ENCODE measurements around the gene RNF130.

RNF130 gene

DNA sequence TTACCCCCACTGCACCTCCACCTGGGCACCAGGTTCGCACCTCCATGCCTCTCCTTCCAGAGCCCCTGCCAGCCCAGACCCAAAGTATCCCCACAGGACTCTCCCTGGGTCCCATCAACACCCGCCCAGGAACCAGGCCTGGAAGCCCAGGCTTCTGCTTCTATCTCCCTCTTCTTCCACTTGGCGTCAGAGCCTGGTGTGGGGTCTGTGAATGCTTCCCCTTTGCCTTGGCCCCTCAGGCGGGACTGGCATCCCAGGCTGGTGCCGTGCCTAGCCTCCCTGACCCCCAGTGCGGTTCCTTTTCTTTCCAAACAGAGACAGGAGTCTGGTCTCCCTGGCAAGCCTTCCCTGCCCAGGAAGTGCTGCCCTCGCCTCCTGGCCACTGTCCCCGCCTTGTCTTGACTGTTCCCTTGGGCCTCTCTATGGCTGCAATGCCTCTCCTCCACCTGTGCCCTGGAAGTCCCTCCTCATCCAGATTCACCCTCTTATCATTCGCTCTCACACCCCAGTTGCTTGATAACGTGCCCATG, 156.1 kb downstream of the RNF130 start:
- DNase-seq (ENCODE audit: low read depth): no peak

DNA sequence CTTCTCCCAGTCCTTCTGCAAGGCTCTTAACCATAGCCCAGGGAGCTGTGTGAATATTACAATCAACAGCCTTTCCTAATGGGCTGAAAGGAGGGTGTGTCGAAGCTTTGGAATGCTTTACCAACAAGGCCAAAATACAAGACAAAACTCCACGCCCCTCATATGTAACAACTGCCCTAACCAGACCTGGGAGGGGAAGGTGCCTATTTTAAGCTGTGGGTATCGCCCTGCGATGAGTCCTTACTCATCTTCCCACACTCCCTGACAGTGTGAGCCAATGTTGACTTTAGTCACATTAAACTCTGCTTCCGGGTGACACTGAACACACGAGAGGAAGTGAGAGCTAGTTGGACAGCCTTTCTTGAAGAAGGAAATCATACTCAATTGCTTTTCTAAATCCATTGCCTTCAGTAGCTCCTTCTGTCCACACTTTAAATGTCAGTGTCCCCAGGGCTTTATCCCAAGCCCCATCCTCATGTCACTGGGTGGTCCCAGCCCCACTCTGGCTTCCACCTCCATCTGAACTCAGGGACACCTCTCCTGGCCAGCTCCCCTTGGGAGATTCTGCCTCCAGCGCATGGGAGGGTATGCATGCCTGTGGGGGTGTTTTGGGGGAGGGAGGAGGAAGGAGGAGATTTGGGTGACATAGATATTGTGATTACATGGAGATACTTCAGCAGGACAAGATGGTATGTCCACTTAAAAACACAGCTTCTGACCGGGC, 157.4 kb downstream of the RNF130 start:
- DNase-seq (ENCODE audit: low read depth): no peak

DNA sequence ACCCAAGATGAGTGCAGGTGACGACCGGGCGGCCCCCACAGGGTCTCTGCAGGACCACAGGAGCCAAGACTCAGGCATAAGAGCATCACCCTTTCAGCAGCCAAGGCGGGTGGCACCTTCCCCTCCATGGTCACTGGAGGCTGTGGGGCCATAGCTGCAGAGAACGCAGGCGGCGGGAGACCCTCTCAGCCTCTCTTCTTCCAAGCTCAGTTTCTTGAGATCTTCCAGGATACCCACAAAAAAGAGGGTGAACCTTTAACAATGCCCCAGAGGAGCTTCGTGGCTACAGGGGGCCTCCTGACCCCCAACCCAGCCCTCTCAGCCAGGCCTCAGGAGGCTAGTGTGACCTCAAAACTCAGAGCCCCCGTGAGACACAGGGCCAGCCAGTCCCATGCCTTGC, 158.1 kb downstream of the RNF130 start:
- no peak for DNase-seq (ENCODE audit: low read depth)

DNA sequence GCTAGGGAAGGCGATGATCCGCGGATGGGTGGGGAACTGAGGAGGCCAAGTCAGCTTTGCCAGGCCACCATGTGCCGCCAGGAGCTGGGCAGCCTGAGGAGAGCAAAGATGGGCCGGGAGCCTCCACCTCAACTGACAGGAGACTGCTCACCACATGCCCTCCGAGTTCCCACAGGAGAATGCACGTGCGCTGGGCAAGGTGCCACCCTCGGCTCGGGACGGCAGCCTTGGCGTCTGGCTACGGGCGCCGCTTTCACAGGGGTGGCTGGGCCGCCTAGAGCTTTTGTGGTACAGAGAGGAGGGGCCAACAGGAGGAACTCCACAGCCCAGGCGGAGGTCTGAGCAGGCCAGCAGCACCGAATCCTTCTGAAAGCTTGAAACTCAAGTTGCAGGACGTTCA, 158.6 kb downstream of the RNF130 start:
- DNase-seq (ENCODE audit: low read depth): no peak

DNA sequence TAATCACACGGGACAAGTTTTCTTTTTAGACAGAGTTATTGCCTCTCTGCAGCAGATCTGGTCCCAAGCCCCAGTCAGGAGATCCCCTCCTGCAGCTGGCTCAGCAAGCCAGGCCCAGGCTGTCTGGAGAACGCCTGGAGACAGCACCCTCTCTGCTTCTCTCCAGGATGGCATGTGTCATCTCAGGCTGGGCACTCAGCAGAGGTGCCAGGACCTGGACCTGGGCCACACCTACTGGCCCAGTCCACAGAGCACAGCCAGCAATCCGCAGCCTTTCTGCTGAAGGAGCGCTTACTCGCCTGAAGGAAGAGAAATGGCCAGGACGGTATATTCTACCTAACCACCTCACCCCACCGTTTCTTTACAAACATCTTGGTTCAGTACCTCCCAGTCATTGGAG, 159.2 kb downstream of the RNF130 start:
- no peak for DNase-seq (ENCODE audit: low read depth)

DNA sequence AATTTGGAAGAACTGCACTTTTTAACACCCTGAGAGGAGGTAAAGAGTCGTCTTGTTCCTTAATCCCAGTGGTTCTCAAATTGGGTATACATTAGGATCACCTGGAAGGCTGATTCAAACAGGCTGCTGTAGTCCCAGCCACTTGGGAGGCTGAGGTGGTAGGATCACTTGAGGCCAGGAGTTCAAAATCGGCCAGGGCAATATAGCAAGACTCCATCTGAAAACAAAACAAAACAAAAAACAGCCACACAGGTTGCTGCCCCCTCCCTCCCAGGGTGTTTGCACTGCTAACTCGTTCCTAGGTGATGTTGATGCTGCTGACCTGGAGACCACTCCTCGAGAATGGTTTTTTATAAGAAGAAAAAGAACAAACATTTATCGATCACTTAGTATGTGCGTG, 162.3 kb downstream of the RNF130 start:
- DNase-seq (ENCODE audit: low read depth): no peak

DNA sequence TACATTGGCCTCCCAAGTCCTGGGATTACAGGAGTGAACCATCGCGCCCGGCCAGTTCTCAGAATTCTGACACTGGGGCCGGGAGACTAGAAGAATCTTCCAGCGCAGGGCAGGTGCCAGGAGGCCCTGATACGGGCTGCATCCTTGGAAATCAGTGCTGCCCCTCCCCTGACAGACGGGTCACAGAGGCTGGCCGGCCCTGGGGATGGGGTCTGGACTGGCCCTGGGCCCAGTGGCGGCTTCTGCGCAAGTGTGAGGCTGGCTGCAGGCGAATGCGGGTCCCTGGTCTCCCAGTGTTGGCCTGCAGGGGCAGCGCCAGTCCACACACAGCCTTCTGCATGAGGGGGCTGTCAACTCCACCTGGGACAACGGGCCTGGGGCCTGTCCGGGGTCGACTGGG, 163.0 kb downstream of the RNF130 start:
- DNase-seq (ENCODE audit: low read depth): no peak

DNA sequence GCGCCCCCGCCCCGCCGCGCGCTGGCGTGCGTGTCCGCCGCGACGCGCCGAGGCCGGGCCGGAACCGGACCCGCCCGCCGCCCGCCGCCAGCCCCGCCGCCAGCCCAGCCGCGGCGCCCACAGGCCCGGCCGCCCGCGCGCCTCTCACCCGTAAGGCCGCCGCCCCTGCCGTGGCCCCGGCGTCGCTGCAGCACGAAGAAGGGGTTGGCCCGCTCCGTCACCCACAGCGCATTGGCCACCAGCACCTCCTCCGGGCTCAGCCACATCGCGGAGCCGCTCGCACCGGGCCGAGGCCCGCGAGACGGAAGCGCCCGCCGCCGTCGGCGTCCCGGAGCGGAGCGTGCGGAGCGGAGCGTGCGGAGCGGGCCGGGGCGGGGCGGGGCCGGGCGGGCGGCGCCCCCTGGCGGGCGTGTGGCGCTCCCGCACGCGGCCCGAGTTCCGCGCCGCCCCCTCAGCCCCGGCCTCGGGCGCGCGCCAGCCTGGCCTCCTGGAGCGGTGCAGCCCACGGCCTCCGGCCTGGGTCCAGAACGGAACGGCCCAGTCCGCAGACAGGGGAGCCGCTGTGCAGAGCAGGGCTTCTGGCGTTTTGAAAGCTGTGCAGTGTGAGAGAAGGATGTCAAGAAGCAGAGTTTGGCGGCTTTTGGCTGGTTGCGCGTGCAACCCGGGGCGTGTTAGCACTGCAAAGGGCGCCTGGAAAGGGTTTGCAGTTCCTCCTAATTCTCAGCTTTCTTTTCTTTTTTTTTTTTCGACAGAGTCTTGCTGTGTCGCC, 163.8 kb downstream of the RNF130 start, which contains the start of gene TBC1D9B:
Gene TBC1D9B, minus strand, starts transcription at position 342 of the 769 bp plus-strand sequence. Its CDS starts 76 bp downstream, at position 266.
- peak; percentile 57 for DNase-seq (ENCODE audit: low read depth)

DNA sequence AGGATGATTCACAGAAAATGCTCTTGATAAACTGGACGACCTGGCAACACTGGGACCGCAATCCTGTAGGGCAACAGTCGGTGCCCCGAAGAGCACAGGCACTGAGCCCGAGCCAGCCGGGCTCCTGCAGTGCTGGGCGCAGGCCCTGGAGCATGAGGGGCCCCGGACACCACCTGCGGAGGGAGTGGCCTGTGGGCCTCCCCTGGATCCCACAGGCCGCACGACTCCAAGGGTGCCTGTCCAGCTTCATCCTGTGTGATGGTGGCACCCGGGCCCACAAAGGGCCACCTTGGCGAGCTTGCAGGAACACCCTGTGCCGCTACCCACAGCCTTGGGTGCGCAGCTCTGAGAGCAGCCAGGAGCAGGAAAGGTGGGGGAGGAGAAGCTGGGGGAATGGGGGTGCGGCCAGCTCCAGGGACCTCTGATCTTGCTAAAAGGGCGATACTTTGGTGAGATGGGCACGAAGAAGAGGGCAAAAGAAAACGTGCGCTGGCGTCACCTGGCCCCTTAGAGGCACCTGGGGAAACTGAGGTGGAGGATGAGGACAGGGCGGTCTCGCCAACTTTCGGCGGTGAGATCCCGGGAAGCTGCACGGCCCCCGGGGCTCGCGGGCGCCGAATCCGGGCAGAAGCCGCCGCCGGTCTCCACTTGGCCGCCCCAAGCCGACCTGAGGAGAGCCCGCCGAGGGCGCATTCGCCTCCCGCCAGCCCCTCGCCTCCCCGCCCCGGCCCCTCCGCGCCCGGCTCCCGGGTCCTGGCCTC, 164.6 kb downstream of the RNF130 start:
- no peak for DNase-seq (ENCODE audit: low read depth)

DNA sequence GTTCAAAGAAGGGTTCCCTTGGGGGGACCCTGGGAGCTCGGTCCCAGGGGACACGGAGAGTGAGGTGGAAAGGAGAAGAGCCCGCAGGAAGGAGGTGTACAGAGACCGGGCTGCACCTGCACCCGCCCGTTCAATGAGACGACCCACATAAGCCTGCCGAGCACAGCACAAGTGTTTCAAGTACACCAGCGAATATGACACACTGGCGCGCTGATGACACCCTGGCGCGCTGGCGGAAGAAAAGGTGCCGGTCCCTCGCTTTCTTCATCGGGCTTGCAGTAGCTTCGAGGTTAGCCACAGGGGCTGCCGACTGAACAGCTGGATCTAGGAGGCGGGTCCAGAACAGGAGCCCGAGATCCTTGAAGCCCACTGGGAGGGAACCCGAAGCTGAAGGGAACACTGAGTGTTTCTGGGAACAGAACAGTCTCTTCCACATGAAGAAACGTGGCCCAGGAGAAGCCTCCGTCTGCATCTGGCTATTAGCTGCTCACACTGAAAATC, 165.2 kb downstream of the RNF130 start:
- no peak for DNase-seq (ENCODE audit: low read depth)

DNA sequence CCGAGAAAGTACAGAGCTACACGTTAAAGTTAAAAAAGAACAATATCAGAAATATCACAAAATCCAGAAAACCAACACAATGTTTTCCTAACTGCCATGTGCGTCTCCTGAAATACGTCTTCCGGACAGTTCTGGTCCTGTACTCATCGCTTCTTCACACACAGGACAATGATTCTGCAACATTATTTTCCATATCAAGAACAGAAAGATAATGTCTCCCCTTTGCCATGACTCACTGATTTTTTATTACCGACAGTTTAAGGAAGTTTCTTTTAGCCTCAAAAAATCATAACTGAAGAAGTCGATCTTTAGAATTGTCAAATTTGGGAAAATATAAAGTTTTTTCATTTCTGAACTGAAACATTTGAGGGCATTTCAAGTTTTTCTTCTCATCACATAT, 166.4 kb downstream of the RNF130 start:
- no peak for DNase-seq (ENCODE audit: low read depth)

Measured in stimulated activated CD8-positive, alpha-beta memory T cell treated with anti-CD3 and anti-CD28 coated beads, Interleukin-12 subunit alpha, Interleukin-12 subunit beta, amount 100 ng/mL, for 4 hours (primary cell).